ENCODE data around the gene GNG2.
"Not testable (repeated sequence)": the region's sequence is repeated elsewhere in the genome, so short reads cannot be mapped to it uniquely, and the experiment has no call there.

GNG2 gene

DNA sequence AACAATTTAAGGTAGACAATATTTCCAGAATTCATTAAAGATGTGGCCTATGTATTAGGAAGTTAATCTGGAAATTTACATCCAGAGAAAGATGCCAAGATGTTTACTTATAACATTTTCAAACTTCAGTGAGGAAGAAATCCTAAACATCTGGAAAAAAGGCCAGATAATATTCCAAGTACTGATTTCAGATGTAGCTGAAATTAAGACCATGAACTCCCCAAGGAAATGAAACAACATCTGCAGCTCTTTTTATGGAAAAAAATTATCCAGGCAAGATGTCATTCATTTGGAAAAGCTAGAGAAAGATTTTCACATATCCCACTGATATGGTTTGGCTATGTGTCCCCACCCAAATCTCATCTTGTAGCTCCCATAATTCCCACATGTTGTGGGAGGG is 35.0 kb downstream of the GNG2 start:
- no peak for DNase-seq

GRCh38 chr14:51897791-51898355 is 37.5 kb downstream of the GNG2 start:
- DNase-seq, result no peak

GRCh38 chr14:51901475-51902024 is 41.1 kb downstream of the GNG2 start:
- DNase-seq, result no peak

GRCh38 chr14:51905656-51906121 is 45.3 kb downstream of the GNG2 start:
- DNase-seq, result not testable (repeated sequence)

GRCh38 chr14:51908086-51908485 is 47.7 kb downstream of the GNG2 start:
- DNase-seq, result no peak

DNA sequence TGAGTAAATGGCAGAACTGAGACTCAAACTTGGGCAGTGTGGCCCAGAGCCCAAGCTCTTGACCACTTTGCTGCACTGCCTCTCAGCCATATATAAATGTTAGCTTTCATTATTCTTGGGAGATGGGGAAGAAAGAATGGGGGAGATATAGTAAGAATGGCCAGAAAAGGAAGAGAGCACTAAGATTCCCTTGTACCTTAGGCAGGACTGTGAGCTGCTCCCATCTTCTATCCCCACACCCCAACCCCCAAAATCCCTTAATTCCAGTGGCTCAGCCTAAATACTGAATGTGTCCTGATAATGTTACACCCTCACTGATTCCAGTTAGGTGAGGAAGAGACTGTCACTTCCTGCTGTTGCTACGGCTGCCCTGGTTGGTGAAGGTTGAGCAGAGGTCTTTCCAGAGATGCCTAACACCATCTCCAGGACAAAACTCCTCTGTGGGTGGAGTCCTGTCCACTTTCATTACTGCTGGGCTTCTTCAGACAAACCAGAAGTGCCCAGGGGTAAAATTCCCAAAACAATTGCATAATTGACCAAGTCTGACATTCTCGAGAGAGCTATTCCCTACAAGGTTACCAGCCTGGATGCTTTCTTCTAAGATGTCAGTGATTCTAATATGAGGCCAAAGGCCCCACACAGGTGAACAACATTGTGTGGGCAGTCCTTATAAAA is 51.8 kb downstream of the GNG2 start:
- no peak for DNase-seq

DNA sequence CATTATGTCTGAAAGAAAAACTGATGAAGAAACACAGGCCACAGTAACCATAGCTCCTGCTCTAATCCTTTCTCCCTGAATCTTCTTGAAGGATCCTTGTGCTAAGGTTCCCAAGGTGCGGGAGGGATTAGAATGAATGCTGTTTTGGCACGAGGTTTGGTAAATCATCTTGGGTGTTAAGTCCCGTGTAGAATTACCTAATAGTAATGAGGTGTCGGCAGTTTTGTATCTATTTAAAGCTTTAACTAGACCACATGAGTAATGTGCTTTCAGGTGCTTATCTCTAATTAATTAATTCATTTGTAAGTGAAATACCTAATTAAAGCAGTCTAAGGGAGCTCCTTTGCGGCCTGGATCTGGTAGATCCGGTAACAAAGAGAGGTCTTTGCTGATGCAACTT is 53.9 kb downstream of the GNG2 start:
- no peak for DNase-seq

- DNase-seq, result no peak
Measured at GRCh38 chr14:51917193-51917592, 56.8 kb downstream of the GNG2 start.

DNA sequence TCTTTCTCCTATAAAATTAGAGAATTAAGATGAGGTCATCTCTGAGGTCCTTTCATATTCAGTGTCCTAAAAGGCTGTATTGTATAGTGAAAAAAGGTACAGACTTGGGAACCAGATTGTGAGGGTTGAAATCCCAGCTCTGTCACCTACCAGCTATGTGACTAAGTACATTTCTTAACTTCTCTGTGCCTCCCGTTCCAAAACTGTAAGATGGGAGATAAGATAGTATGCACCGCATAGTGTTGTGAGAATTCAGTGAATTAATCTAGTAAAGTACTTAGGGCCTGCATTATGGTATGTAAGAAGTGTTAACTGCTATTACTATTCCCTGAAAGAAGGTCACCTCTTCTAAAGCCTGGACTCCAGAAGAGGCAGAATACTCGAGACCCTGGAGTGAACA is 60.6 kb downstream of the GNG2 start:
- no peak for DNase-seq

DNA sequence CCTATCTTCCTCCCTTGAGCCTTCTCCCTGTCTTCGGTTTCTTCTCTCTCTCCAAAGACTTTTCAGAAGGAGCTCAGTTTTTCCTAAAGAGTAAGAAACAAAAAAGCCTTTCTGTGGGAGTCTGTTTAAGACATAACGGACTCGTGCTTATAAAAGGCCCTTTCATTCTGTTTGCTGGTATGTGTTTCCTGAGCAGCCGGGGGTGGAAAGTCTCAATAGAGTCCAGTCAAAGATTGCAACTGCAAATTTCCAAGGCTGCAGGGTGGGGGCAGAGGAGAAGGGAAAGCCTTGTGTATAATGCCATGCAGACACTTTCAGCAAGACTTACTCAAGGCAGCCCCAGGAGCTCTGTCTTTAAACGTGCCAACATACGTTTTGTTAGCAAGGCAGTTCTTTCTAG is 62.2 kb downstream of the GNG2 start:
- no peak for DNase-seq

DNA sequence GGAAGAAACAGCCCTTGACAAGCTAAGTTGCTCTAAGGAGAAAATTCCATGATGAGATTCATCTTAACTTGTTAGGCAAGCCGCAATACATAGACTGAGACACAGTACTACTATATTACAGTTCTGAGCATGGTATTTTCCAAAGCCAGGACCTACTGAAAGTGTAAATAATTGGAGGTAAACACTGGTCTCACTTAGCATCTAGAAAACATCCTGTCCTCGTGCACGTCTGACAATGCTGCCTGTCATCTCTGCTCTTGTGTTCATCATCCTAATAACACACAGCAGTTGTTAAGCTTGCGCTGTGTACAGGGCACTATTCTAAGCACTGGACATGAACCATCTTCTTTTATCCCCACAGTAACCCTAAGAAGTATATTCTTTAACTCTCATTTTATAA is 64.2 kb downstream of the GNG2 start:
- DNase-seq, result no peak

- DNase-seq, result no peak
Measured at GRCh38 chr14:51925980-51926379, 65.6 kb downstream of the GNG2 start.

GRCh38 chr14:51926449-51926848 is 66.0 kb downstream of the GNG2 start:
- no peak for DNase-seq

DNA sequence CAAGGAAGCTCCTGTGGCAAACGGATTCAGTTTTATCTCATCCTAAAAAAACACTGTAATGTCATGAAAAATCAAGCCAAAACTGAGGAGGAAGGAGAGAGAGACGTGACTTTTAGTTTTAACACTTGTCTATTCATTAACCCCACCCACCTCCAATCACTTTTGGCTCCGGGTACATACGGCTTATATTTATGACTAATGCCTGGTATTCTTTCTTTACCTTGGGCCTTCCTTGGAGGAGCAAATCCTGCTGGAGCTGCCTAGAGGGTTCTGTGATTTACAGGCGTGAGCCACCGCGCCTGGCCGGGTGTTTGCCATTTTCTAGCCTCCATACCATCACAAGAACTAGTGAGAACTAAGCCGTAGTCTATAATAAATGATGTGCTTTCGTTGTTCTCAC is 68.2 kb downstream of the GNG2 start:
- DNase-seq, result no peak

- DNase-seq, result no peak
Measured at GRCh38 chr14:51929166-51929565, 68.8 kb downstream of the GNG2 start.

DNA sequence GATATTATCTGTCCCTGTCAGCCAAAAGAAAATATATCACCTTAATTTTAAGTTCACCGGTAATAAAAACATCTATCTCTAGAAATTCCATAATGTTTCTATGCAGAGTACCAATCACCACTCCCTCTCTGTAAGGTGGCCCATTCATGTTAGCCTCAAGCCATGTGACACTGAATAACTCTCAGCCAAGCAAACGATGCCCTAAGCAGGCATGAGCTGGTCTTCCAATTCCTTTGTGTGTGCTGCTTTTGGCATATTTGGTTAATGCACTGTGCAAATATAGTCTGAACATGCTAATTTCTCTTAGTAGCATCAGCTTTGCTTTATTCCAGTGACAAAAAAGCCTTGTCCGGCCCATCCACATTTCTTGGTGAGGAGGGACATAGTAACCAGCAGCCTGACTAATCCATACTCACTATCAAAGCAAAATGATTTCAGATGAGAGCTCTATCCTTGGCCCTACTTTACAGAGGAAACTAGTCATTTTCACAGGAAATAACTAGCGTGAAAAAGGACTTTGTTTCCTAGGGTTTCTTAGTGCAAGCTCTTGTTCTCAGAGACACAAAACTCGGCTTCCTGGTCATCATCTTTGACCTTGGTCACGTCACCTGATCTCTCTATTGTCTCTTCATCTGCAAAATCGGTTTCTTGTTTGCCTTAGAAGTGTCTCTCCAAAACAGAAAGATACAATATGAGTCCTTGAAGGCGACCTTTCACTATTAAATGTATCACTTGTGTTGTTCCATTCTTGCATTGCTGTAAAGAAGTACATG is 69.7 kb downstream of the GNG2 start:
- no peak for DNase-seq

DNA sequence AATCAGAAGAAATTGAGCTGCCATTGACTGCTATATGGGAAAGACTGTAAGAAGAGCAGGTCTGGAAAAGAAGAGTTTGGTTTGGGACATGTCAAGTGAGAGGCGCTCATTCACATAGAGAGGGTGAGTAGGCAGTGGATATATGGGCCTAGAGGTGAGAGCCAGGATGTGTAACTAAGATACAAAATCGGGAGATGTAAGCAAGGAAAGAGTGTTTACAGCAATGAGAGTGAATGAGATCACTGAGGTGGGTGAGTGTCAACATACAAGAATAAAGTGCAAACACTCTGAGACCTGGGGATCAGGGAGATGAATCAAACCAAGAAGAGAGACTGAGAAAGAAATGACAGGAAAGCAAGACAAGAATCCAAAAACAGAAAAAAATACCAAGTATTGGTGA is 70.9 kb downstream of the GNG2 start:
- DNase-seq, result no peak

GRCh38 chr14:51933191-51933590 is 72.8 kb downstream of the GNG2 start:
- DNase-seq, result no peak

GRCh38 chr14:51938137-51938536 is 77.7 kb downstream of the GNG2 start:
- no peak for DNase-seq

GRCh38 chr14:51938821-51939220 is 78.4 kb downstream of the GNG2 start:
- no peak for DNase-seq

GRCh38 chr14:51939226-51939625 is 78.8 kb downstream of the GNG2 start:
- no peak for DNase-seq

DNA sequence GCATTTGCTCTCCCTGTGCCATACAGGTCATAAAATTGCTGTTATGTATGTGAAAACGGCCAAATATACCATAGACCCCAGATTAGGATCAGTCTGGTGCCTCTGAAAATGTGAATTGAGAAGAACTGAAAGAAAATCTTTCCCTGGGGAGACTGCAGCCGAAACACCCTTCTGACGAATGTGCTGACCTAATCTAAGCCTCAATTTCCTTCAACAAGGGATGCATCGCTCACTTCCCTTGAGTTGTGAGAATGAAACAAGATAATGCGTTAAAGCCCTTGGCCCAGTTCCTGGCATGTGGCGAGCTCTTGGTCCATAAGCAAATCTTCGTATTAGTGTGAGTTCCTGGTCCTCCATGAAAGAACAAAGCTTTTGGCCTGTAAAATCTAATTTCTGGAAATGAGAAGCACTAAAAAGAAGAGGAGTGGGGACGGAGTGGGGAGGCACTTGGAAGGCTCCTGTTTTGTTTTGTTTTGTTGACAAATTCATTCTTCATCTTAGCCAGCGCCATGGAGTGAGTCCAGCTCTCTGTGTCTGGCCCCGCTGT is 79.4 kb downstream of the GNG2 start:
- no peak for DNase-seq

GRCh38 chr14:51942971-51943370 is 82.6 kb downstream of the GNG2 start:
- no peak for DNase-seq

- DNase-seq, result no peak
Measured at GRCh38 chr14:51950007-51950406, 89.6 kb downstream of the GNG2 start.
